Measurements from ENCODE around the gene SH3RF3. TPM values are rescaled to one million over a fixed set of nuclear protein-coding genes. Genes with fewer than 3 reads are reported as not detected.
A peak's percentile ranks its signal among the peaks of the same experiment; 100 is the strongest.

The SH3RF3 gene
- total and polyA plus RNA-seq, 3 experiments from 2014 or later: 0.24 to 0.31 (median 0.27) TPM

DNA sequence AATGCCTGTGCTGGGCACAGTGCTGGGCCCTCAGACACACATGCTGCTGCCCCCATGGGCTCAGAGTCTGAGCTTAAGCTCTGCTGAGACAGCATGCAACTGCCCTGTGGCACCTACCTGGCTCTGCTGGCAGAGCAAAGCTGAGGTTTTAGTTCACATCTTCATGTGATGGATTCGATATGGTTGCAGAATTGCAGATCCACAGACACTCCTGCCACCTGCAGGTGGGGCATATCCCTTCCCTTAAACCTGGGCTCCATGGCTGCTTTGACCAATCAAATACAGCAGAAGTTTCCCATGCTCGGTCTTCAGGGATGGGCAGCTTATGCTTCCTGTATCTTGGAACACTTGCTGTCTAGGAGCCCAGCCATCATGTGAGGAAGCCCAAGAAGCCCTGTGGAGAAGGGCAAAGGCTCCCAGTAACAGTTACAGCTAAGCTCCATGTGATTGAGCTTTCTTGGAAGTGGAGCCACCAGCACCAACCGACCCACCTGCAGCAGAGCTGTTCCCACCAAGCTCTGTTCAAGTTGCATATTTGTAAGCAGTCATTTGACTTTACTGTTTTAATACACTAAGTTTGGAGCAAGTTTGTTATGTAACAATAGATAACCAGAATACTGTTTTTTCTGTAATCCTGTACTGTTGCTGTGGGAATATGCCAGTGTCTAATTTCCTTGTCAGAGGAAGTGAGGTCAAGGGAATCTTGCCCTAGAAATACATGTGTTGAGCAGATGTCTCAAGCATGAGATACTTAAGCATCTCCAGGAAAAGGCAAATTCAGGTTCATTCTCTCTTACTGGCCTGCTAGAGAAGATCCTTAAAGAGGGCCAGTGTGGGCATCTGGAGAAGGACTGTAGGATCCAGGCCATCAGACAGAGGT lies 79.3 kb downstream of the SH3RF3 start:
- no peaks in the 10 kb centered on the region for H3K36me3 ChIP-seq (ENCODE audit: insufficient read depth, low read length)
- ChIA-PET POLR2A (no interaction called here), CTCF (no interaction called here)
- peaks cover 6% of the 10 kb centered on the region for H3K27me3 ChIP-seq (ENCODE audit: insufficient read depth, low read length, poor library complexity, severe bottlenecking)
- peaks cover 8% of the 10 kb centered on the region for H3K4me1 ChIP-seq (ENCODE audit: insufficient read depth, low read length)
- H3K36me3 Mint-ChIP-seq: no peaks in the 10 kb centered on the region
- H3K27ac ChIP-seq (ENCODE audit: low read depth, low read length): no peak overlapping the region
- peaks cover 27 to 65% of the 10 kb centered on the region in 2 donors for H3K27me3 Mint-ChIP-seq
- no peak for DNase-seq
- H3K27ac Mint-ChIP-seq: peak overlapping the region in 1 of 8 donors; percentile 39
- no peak overlapping the region for H3K4me3 ChIP-seq (ENCODE audit: low read length)
- no peaks in the 10 kb centered on the region for H3K9me3 ChIP-seq (ENCODE audit: low read length)
- H3K4me3 Mint-ChIP-seq: no peak overlapping the region
- H3K4me1 Mint-ChIP-seq: peaks cover 10 to 20% (median 17%) of the 10 kb centered on the region in 3 donors
- peaks cover 0 to 5% (median 0%) of the 10 kb centered on the region in 5 donors for H3K9me3 Mint-ChIP-seq

GRCh38 chr2:109208951-109209335 lies 79.9 kb downstream of the SH3RF3 start:
- Histone ChIP-seq H3K27me3 (ENCODE audit: insufficient read depth, low read length, poor library complexity, severe bottlenecking) (peaks cover 10% of the 10 kb centered on the region), H3K36me3 (ENCODE audit: insufficient read depth, low read length) (no peaks in the 10 kb centered on the region), H3K27ac (ENCODE audit: low read depth, low read length) (no peak overlapping the region), H3K4me3 (ENCODE audit: low read length) (no peak overlapping the region), H3K4me1 (ENCODE audit: insufficient read depth, low read length) (peaks cover 14% of the 10 kb centered on the region), H3K9me3 (ENCODE audit: low read length) (no peaks in the 10 kb centered on the region)
- Mint-ChIP-seq H3K27me3 (peaks cover 32 to 66% of the 10 kb centered on the region in 2 donors), H3K9me3 (peaks cover 0 to 5% (median 0%) of the 10 kb centered on the region in 5 donors), H3K36me3 (no peaks in the 10 kb centered on the region), H3K27ac (no peak overlapping the region), H3K4me3 (no peak overlapping the region), H3K4me1 (peaks cover 16 to 26% (median 23%) of the 10 kb centered on the region in 3 donors)
- CTCF ChIA-PET: no interaction called here
- POLR2A ChIA-PET: no interaction called here
- DNase-seq: no peak

DNA sequence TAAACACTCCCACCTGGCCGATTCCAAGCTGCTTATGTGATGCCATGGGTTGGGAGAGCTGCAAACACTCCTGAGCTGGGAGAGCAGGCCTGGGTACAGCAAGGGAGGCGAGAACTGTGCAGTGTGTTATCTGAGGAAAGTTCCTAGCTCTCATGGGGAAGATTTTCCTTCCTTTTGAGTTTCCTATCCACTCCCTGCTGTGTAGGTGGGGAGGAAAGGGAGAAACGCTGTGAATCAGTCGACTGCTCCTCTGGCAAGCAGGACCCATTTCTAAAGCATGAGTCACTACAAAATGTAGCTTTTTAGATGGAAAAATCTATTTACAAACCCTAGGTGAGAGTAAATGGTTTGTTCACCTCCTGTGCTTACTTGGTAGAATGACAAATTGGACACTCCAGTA lies 80.4 kb downstream of the SH3RF3 start:
- no peaks in the 10 kb centered on the region for H3K36me3 ChIP-seq (ENCODE audit: insufficient read depth, low read length)
- no peak overlapping the region for H3K4me3 ChIP-seq (ENCODE audit: low read length)
- Mint-ChIP-seq H3K4me1 (peaks cover 21 to 31% (median 28%) of the 10 kb centered on the region in 3 donors), H3K9me3 (peaks cover 0 to 5% (median 0%) of the 10 kb centered on the region in 5 donors), H3K4me3 (peak overlapping the region in 1 of 7 donors; percentile 15), H3K27me3 (peaks cover 36 to 66% of the 10 kb centered on the region in 2 donors), H3K27ac (no peak overlapping the region), H3K36me3 (no peaks in the 10 kb centered on the region)
- H3K9me3 ChIP-seq (ENCODE audit: low read length): no peaks in the 10 kb centered on the region
- no peak overlapping the region for H3K27ac ChIP-seq (ENCODE audit: low read depth, low read length)
- ChIA-PET POLR2A (no interaction called here), CTCF (no interaction called here)
- no peak for DNase-seq
- peaks cover 19% of the 10 kb centered on the region for H3K4me1 ChIP-seq (ENCODE audit: insufficient read depth, low read length)
- peaks cover 11% of the 10 kb centered on the region for H3K27me3 ChIP-seq (ENCODE audit: insufficient read depth, low read length, poor library complexity, severe bottlenecking)

GRCh38 chr2:109209941-109210340 lies 80.9 kb downstream of the SH3RF3 start:
- Histone ChIP-seq H3K27me3 (ENCODE audit: insufficient read depth, low read length, poor library complexity, severe bottlenecking) (peaks cover 16% of the 10 kb centered on the region), H3K9me3 (ENCODE audit: low read length) (no peaks in the 10 kb centered on the region), H3K4me3 (ENCODE audit: low read length) (no peak overlapping the region), H3K36me3 (ENCODE audit: insufficient read depth, low read length) (no peaks in the 10 kb centered on the region), H3K27ac (ENCODE audit: low read depth, low read length) (no peak overlapping the region), H3K4me1 (ENCODE audit: insufficient read depth, low read length) (peaks cover 24% of the 10 kb centered on the region)
- no peak for DNase-seq
- Mint-ChIP-seq H3K27ac (no peak overlapping the region), H3K4me1 (peaks cover 26 to 36% (median 33%) of the 10 kb centered on the region in 3 donors), H3K36me3 (no peaks in the 10 kb centered on the region), H3K4me3 (no peak overlapping the region), H3K27me3 (peaks cover 37 to 67% of the 10 kb centered on the region in 2 donors), H3K9me3 (peaks cover 0 to 5% (median 0%) of the 10 kb centered on the region in 5 donors)
- CTCF ChIA-PET: no interaction called here
- POLR2A ChIA-PET: no interaction called here

GRCh38 chr2:109210431-109211200 lies 81.6 kb downstream of the SH3RF3 start:
- Mint-ChIP-seq H3K9me3 (peaks cover 0 to 5% (median 0%) of the 10 kb centered on the region in 5 donors), H3K36me3 (no peaks in the 10 kb centered on the region), H3K27me3 (peaks cover 43 to 73% of the 10 kb centered on the region in 2 donors), H3K4me1 (peaks cover 33 to 43% (median 37%) of the 10 kb centered on the region in 3 donors), H3K4me3 (peak overlapping the region in 1 of 7 donors; percentile 33), H3K27ac (peak overlapping the region in 2 of 8 donors; percentile 24 to 49)
- CTCF ChIA-PET: interaction anchor here (0.9 kb wide), 1 partner anchor 67 kb away, joined by 3 read pairs; no protein-coding TSS in a partner anchor
- no peak for DNase-seq
- Histone ChIP-seq H3K4me1 (ENCODE audit: insufficient read depth, low read length) (peaks cover 31% of the 10 kb centered on the region), H3K4me3 (ENCODE audit: low read length) (no peak overlapping the region), H3K27ac (ENCODE audit: low read depth, low read length) (no peak overlapping the region), H3K27me3 (ENCODE audit: insufficient read depth, low read length, poor library complexity, severe bottlenecking) (peaks cover 23% of the 10 kb centered on the region), H3K9me3 (ENCODE audit: low read length) (no peaks in the 10 kb centered on the region), H3K36me3 (ENCODE audit: insufficient read depth, low read length) (no peaks in the 10 kb centered on the region)
- POLR2A ChIA-PET: no interaction called here

DNA sequence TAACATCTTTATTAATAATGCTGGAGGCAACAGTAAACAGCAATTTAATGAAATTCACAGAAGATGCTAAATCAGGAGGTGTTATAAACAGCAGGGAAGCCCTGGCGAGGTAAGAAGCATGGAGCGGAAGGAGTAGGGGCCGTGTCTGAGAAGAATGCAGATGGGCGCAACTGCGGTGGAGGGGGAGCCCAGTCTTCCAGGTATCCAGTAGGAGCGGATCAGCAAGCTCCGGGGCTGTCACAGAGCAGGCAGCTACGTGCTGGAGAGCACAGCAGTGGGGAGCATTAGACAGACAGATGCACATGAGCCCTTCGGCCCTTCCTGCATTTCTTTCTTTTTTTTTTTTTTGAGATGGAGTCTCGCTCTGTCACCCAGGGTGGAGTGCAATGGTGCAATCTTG lies 82.3 kb downstream of the SH3RF3 start:
- Histone ChIP-seq H3K36me3 (ENCODE audit: insufficient read depth, low read length) (no peaks in the 10 kb centered on the region), H3K9me3 (ENCODE audit: low read length) (no peaks in the 10 kb centered on the region), H3K27me3 (ENCODE audit: insufficient read depth, low read length, poor library complexity, severe bottlenecking) (peaks cover 30% of the 10 kb centered on the region), H3K4me3 (ENCODE audit: low read length) (no peak overlapping the region), H3K27ac (ENCODE audit: low read depth, low read length) (no peak overlapping the region), H3K4me1 (ENCODE audit: insufficient read depth, low read length) (peaks cover 38% of the 10 kb centered on the region)
- ChIA-PET POLR2A (no interaction called here), CTCF (interaction anchor here (0.9 kb wide), 1 partner anchor 67 kb away, joined by 3 read pairs; no protein-coding TSS in a partner anchor)
- peak overlapping the region in 1 of 7 donors; percentile 33 for H3K4me3 Mint-ChIP-seq
- no peak overlapping the region for H3K27ac Mint-ChIP-seq
- no peak for DNase-seq
- H3K4me1 Mint-ChIP-seq: peaks cover 37 to 50% (median 40%) of the 10 kb centered on the region in 3 donors
- H3K36me3 Mint-ChIP-seq: no peaks in the 10 kb centered on the region
- H3K27me3 Mint-ChIP-seq: peaks cover 43 to 76% of the 10 kb centered on the region in 2 donors
- H3K9me3 Mint-ChIP-seq: peaks cover 0 to 5% (median 0%) of the 10 kb centered on the region in 5 donors

GRCh38 chr2:109212836-109213563 lies 84.0 kb downstream of the SH3RF3 start:
- no peaks in the 10 kb centered on the region for H3K36me3 ChIP-seq (ENCODE audit: insufficient read depth, low read length)
- DNase-seq: peak in 1 of 5 donors; percentile 13
- peaks cover 55 to 91% of the 10 kb centered on the region in 2 donors for H3K27me3 Mint-ChIP-seq
- no peak overlapping the region for H3K27ac ChIP-seq (ENCODE audit: low read depth, low read length)
- H3K4me3 Mint-ChIP-seq: peak overlapping the region; percentile 11 to 77 (median 70)
- H3K4me3 ChIP-seq (ENCODE audit: low read length): no peak overlapping the region
- no peaks in the 10 kb centered on the region for H3K9me3 ChIP-seq (ENCODE audit: low read length)
- POLR2A ChIA-PET: no interaction called here
- H3K27me3 ChIP-seq (ENCODE audit: insufficient read depth, low read length, poor library complexity, severe bottlenecking): peaks cover 46% of the 10 kb centered on the region
- peaks cover 0 to 5% (median 0%) of the 10 kb centered on the region in 5 donors for H3K9me3 Mint-ChIP-seq
- no peaks in the 10 kb centered on the region for H3K36me3 Mint-ChIP-seq
- H3K4me1 ChIP-seq (ENCODE audit: insufficient read depth, low read length): peaks cover 54% of the 10 kb centered on the region
- H3K4me1 Mint-ChIP-seq: peaks cover 51 to 59% (median 55%) of the 10 kb centered on the region in 3 donors
- peak overlapping the region in 7 of 8 donors; percentile 16 to 94 (median 88) for H3K27ac Mint-ChIP-seq
- CTCF ChIA-PET: no interaction called here

Data from CD8-positive, alpha-beta memory T cell (primary cell).